ENCODE measurements around the gene ENAM.
"Not testable (repeated sequence)": the region's sequence is repeated elsewhere in the genome, so short reads cannot be mapped to it uniquely, and the experiment has no call there.

ENAM gene

GRCh38 chr4:70676554-70677090, 48.1 kb downstream of the ENAM start:
- no peak for DNase-seq (ENCODE audit: low spot score)

- no peak for DNase-seq (ENCODE audit: low spot score)
These were observed 49.9 kb downstream of the ENAM start for GRCh38 chr4:70678383-70678999.

- no peak for DNase-seq (ENCODE audit: low spot score)
These were observed 52.4 kb downstream of the ENAM start for GRCh38 chr4:70680934-70681333.

GRCh38 chr4:70681704-70682103, 53.2 kb downstream of the ENAM start:
- DNase-seq (ENCODE audit: low spot score) = no peak

- DNase-seq (ENCODE audit: low spot score) = not testable (repeated sequence)
These were observed 53.6 kb downstream of the ENAM start for GRCh38 chr4:70682142-70682541.

- DNase-seq (ENCODE audit: low spot score) = no peak
These were observed 58.8 kb downstream of the ENAM start for GRCh38 chr4:70687392-70687791.

- peak; percentile 92 for DNase-seq (ENCODE audit: low spot score)
These were observed 59.6 kb downstream of the ENAM start, which contains the start of gene UTP3 for GRCh38 chr4:70687821-70688794. Gene UTP3, plus strand, starts transcription at chr4:70688532. Its CDS starts 146 bp downstream, at chr4:70688678.

GRCh38 chr4:70688795-70689231, 60.3 kb downstream of the ENAM start:
- DNase-seq (ENCODE audit: low spot score) = no peak

GRCh38 chr4:70691661-70692060, 63.1 kb downstream of the ENAM start:
- no peak for DNase-seq (ENCODE audit: low spot score)

- not testable (repeated sequence) for DNase-seq (ENCODE audit: low spot score)
These were observed 66.1 kb downstream of the ENAM start for GRCh38 chr4:70694633-70695032.

Data from iPS-NIHi11 (cell line).